ENCODE data around the gene PRR27.
"Not testable (repeated sequence)": the region's sequence is repeated elsewhere in the genome, so short reads cannot be mapped to it uniquely, and the experiment has no call there.

PRR27 gene

GRCh38 chr4:70203601-70204000 is 49.6 kb downstream of the PRR27 start:
- no peak for DNase-seq

GRCh38 chr4:70212752-70213151 is 58.7 kb downstream of the PRR27 start:
- DNase-seq, result not testable (repeated sequence)

Measured in NCI-H1092 (cell line).